ENCODE results near the gene AQP5.

Gene AQP5

DNA sequence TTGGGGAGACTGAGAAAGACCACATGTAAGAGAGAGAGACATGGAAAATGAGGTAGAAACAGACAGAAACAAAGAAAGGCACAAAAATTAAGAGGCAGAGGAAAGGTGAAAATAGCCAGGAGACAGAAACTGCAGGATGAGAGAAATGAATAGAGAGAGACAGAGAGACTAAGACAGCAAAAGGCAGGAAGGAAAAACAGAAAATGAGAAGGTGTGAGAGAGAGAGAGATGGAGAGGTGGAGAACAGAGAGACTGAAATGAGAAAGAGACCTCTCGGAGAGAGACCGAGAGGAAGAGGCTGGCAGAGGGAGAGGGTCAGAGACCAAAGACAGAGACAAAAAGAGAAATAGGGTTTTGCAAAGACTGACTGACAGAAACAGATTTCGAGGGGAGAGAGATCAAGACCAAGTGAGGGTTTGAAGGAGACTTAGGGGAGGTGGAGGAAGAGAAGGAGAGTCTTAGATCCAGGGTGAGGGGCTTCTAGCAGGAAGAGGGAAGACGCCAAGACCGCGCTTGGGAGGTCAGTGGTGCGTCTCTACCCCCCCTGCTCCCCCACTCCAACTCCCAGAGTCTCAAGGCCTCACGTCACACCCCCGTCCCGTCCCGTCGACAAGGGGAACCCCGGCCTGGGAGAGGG is 1.1 kb upstream of the AQP5 start:
- TF ChIP-seq ZNF274 (IDR thresholded peaks at IDR 0.05; ENCODE audit: low read depth, low read length): no peak
- no peak overlapping the region for H3K4me3 ChIP-seq (ENCODE audit: low read length)

DNA sequence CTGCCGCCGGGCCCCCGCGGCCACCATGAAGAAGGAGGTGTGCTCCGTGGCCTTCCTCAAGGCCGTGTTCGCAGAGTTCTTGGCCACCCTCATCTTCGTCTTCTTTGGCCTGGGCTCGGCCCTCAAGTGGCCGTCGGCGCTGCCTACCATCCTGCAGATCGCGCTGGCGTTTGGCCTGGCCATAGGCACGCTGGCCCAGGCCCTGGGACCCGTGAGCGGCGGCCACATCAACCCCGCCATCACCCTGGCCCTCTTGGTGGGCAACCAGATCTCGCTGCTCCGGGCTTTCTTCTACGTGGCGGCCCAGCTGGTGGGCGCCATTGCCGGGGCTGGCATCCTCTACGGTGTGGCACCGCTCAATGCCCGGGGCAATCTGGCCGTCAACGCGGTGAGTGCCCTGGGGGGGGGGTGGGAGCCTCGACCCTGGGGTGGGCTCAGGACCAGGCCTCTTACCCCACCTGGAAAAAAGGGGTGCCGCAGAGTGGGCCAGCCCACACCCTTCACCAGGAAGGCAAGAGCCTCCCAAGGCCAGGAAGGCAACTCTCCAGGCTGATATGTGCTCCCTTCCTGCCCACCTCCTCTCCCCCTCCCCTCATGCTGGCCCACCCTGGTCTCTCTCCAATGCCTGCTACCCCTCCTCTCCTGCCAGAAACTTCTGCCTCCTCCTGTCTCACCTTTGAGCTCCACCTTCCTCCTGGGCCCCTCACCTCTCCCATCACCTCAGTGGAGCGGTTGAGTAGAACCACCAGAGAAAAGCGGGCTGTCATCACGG is 507 bp downstream of the AQP5 start:
- H3K4me3 ChIP-seq (ENCODE audit: low read length): no peak overlapping the region
- TF ChIP-seq ZNF274 (IDR thresholded peaks at IDR 0.05; ENCODE audit: low read depth, low read length): no peak

DNA sequence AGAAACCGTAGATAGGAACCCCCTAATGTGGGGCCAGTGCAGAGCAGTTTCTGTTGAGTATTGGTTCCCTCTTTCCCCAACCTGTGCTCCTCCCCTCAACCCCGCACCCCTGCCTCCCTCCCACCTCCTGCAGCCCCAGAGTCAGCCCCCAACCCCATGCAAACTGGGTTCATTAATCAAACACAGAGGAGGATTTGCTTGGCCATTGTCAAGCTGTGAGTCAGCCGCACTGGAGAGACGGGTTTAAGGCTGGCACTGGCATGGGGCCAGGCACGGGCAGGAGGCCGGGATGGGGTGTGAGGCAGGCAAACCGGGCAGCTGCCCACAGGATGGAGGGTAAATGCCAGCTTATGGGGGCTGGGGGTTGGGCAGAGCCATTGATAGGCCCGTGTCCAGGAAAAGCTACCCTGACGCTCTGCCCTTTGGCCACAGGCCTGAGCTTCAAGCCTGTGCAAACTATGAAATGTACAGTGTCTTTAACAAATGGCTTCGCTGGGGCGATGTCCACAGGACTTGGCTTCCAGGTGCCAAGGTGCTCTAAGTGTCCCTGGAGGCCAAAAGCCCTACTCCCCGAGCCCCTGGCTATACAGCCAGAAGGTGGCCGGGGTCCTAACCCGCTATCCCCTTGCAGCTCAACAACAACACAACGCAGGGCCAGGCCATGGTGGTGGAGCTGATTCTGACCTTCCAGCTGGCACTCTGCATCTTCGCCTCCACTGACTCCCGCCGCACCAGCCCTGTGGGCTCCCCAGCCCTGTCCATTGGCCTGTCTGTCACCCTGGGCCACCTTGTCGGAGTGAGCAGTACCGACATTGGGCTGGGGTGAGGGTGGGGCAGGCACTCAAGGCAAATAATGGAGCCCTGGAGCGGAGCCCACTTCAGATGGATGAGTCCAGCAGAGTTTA is 1.4 kb downstream of the AQP5 start:
- TF ChIP-seq ZNF274 (IDR thresholded peaks at IDR 0.05; ENCODE audit: low read depth, low read length): no peak
- no peak overlapping the region for H3K4me3 ChIP-seq (ENCODE audit: low read length)

DNA sequence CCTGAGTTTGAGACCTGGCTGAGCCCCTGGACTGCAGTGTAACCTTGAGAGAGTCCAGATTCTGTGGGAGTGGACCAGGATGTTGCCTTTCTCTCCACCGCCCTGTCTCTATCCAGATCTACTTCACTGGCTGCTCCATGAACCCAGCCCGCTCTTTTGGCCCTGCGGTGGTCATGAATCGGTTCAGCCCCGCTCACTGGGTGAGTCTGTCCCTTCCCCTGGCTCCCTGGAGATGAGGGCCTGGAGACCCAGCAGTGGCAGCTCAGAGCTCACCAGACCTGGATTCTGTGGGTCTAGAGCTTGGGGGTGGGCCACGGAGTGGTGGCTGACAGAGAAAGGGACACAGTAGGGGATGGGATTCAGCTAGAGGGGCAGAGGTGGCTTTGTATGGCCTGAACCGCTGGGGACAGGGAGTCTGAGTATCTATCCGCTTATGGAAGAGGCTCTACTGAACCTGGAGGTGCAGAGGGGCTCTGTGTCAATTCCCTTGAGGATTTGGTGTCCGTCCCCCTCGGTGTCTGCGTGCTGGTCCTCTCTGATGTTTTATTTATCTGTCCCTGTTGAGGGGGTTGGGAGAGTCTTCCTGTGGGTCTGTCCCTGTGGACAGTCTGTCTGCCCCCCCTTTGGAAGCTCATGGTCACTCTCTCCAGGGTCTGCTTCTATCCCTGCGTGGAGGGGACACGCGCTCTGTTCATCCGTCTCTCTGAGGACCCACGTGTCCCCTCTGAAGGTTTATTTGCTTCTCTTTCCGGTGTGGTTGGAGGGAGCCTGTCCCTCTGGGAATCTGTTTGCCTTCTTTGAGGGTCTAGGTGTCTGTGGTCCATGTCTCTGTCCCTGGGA is 2.5 kb downstream of the AQP5 start:
- no peak for TF ChIP-seq ZNF274 (IDR thresholded peaks at IDR 0.05; ENCODE audit: low read depth, low read length)
- no peak overlapping the region for H3K4me3 ChIP-seq (ENCODE audit: low read length)

DNA sequence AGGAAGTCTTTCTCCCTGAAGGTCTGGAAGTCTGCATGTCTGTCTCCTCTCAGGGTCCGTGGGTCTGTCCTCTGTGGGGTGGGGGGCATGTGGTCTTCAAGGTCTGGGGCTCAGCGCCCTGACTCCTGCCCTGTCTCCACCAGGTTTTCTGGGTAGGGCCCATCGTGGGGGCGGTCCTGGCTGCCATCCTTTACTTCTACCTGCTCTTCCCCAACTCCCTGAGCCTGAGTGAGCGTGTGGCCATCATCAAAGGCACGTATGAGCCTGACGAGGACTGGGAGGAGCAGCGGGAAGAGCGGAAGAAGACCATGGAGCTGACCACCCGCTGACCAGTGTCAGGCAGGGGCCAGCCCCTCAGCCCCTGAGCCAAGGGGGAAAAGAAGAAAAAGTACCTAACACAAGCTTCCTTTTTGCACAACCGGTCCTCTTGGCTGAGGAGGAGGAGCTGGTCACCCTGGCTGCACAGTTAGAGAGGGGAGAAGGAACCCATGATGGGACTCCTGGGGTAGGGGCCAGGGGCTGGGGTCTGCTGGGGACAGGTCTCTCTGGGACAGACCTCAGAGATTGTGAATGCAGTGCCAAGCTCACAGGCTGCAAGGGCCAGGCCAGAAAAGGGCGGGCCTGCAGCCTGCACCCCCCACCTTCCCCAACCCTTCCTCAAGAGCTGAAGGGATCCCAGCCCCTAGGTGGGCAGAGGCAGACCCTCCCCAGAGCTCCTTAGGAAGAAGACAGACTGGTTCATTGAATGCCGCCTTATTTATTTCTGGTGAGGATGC is 3.4 kb downstream of the AQP5 start:
- TF ChIP-seq ZNF274 (IDR thresholded peaks at IDR 0.05; ENCODE audit: low read depth, low read length): no peak
- no peak overlapping the region for H3K4me3 ChIP-seq (ENCODE audit: low read length)

DNA sequence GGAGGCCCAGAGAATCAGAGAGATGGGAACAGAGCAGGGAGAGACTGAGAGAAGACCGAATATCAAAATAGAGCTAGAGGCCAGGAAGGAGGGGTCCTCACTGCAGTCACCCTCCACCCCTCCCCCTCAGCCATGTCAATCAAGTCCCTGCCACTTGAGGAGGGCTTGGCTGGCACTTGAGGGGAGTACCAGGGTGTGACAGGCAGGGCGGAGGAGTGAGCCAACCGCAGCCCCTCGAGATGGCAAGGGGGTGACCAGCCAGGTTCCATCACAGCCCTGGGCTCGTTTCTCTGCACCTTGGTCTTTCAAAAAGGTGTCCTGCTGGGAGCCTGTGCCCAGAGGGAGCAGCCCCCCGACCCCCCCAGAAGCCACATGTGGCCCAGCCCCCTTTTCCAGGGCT is 4.2 kb downstream of the AQP5 start:
- no peak for TF ChIP-seq ZNF274 (IDR thresholded peaks at IDR 0.05; ENCODE audit: low read depth, low read length)
- no peak overlapping the region for H3K4me3 ChIP-seq (ENCODE audit: low read length)

DNA sequence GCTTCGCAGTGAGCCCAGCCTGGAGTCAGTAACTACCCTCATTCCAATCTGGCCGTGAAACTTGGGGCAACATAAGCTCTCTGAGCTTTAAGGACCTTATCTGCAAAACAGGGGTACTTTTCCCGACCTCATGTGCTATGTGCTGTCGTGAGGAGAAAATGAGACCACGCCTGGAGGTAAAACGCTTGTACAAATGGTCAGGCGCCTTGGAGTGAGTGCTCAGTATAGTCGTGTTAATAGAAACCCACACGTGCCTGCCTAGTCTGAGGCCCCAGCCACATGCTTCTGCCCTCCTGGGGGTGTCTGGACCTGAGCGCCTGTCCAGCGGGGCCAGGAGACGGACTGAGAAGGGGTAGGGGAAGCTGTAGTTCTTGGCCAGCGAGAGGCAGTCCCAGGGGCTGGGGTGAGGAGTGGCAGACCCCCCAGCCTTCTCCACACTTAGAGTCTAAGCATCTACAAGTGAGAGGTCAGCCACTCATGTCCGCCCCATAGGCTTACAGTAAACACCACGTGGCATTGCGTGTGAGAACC is 4.9 kb downstream of the AQP5 start:
- no peak for TF ChIP-seq ZNF274 (IDR thresholded peaks at IDR 0.05; ENCODE audit: low read depth, low read length)
- H3K4me3 ChIP-seq (ENCODE audit: low read length): no peak overlapping the region

DNA sequence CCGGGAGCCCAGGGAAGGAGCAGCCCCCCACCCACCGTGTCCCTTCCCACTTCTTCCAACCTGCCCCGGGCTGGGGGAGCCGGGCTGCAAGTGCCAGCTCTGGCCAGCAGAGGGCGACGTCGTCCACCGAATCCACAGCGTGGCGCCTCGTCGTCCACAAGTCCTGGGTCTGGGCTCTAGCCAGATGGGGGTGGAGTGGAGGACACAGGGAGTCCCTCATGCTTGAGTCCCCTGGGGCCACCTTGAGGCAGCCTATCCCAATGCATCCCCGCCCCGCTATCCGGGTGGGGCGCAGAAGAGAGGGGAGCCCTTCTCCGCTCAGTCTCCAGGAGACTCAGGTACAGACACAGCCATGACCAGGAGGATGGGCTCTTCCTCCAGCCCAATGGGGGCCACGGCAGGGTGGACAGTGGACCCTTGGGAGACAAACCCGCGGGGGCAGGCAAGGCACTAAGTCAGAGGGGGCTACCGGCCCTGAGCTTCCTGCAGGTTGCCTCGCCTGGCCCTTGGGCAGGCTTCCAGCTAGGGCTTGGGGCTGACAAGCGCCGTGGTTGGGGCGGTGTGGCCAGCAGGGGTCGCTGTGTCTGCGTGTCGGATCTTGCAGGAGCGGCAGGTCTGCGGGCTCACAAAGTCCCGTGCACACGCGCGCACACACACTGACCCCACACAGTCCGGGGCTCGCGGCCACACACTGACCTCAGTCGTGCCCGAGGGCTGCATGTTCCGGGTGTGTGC is 5.5 kb downstream of the AQP5 start:
- no peak overlapping the region; the same call in 1 of the 2 replicates for H3K4me3 ChIP-seq (ENCODE audit: low read length)
- no peak for TF ChIP-seq ZNF274 (IDR thresholded peaks at IDR 0.05; ENCODE audit: low read depth, low read length)

DNA sequence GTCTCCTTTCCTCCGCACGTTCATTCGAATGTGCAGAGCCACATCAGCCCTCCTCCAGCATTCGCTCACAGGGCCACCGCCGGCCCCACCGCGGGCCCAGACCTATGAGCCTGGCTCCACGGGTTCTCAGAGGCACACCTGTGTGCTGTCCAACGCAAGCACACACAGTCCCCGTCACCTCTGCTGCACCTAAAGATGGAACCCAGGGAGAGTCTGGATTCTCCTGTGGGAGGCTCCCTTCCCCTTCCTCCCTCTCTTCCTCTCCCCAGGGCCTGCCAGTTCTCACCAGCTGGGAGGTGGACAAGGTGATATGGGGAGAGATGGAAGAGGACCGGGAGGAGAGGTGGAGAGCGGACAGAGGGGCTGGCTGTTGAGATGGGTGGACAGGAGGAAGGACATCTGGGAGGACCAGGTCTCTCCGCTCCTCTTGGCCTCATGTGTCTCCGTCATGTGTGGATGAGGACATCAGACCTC is 6.1 kb downstream of the AQP5 start:
- TF ChIP-seq ZNF274 (IDR thresholded peaks at IDR 0.05; ENCODE audit: low read depth, low read length): no peak
- H3K4me3 ChIP-seq (ENCODE audit: low read length): no peak overlapping the region

DNA sequence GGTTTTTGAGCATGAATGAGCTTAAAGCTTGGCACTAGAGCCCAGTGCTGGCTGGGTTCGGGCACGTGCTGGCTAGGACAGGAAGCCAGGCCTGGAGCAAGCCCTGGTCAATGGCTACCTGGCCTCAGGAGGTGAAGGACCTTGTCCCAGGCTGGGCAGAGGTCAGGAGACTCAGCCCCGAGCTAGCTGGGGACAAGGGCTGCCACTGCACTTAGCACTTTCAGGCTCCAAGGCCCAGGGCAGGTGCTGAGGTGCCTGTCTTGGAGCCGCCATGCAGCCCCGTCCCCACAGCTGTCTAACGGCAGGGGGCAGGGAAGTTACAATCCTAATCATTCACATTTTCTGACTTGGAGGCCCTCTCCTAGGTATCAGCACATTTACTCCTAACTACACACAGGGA is 6.8 kb downstream of the AQP5 start:
- no peak for TF ChIP-seq ZNF274 (IDR thresholded peaks at IDR 0.05; ENCODE audit: low read depth, low read length)
- H3K4me3 ChIP-seq (ENCODE audit: low read length): no peak overlapping the region

DNA sequence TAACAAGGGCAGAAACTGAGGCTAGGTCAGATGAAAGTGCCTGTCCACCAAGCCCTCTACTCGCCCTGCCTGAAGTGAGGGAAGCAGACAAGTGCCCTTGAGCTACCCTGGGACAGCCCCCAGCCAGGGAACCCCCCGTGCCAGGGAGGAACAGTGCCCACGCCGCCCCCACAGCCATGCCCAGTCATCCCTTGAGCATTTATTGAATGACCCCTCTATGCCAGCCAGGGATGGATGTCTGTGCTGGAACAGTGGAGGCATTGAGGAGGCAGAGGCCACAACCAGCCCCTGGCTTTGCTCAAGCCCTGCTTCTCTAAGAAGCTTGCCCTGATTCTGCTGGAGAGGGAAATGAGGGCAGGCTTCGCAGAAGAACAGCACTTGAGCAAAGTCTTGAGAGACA is 7.4 kb downstream of the AQP5 start:
- no peak overlapping the region for H3K4me3 ChIP-seq (ENCODE audit: low read length)
- TF ChIP-seq ZNF274 (IDR thresholded peaks at IDR 0.05; ENCODE audit: low read depth, low read length): no peak

All from GM08714 (cell line).